Pons (tissue), 1 donor: ENCODE results near the gene TSPAN31.
A peak's percentile ranks its signal among the peaks of the same experiment; 100 is the strongest.

Experiments
- DNase-seq: peaks from one replicate; pipeline ENCODE4 v3.0.0-alpha.2; 2016; ENCODE audit warnings: low spot score

The TSPAN31 gene

GRCh38 chr12:57752668-57753000, 7.8 kb downstream of the TSPAN31 start:
- DNase-seq, result no peak

- DNase-seq, result no peak
These were observed 9.0 kb downstream of the TSPAN31 start for GRCh38 chr12:57753756-57754337.

- DNase-seq, result peak; percentile 41
These were observed 9.8 kb downstream of the TSPAN31 start, which contains the start of gene MARCHF9 for GRCh38 chr12:57754411-57755193. MARCHF9 (plus strand) TSS chr12:57755103; CDS start chr12:57755529, 426 bp downstream.

- DNase-seq, result no peak
These were observed 10.3 kb downstream of the TSPAN31 start for GRCh38 chr12:57755194-57755453.

- no peak for DNase-seq
These were observed 10.9 kb downstream of the TSPAN31 start for GRCh38 chr12:57755454-57756372.

- DNase-seq, result no peak
These were observed 11.8 kb downstream of the TSPAN31 start for GRCh38 chr12:57756406-57757341.

- no peak for DNase-seq
These were observed 12.9 kb downstream of the TSPAN31 start for GRCh38 chr12:57757771-57758170.

GRCh38 chr12:57758552-57759359, 13.9 kb downstream of the TSPAN31 start:
- no peak for DNase-seq

GRCh38 chr12:57759360-57759980, 14.6 kb downstream of the TSPAN31 start:
- no peak for DNase-seq

- DNase-seq, result no peak
These were observed 15.6 kb downstream of the TSPAN31 start for GRCh38 chr12:57760347-57760982.

GRCh38 chr12:57761391-57761998, 16.7 kb downstream of the TSPAN31 start:
- DNase-seq, result no peak

GRCh38 chr12:57762463-57762862, 17.6 kb downstream of the TSPAN31 start:
- DNase-seq, result no peak

GRCh38 chr12:57763881-57764661, 19.2 kb downstream of the TSPAN31 start:
- no peak for DNase-seq

GRCh38 chr12:57764662-57765002, 19.8 kb downstream of the TSPAN31 start:
- no peak for DNase-seq

GRCh38 chr12:57765003-57765697, 20.3 kb downstream of the TSPAN31 start:
- DNase-seq, result no peak

- no peak for DNase-seq
These were observed 21.0 kb downstream of the TSPAN31 start for GRCh38 chr12:57765698-57766463.
